ENCODE results near the gene PER1. TPM values are rescaled to one million over a fixed set of nuclear protein-coding genes. Genes with fewer than 3 reads are reported as not detected.
A peak's percentile ranks its signal among the peaks of the same experiment; 100 is the strongest.

The PER1 gene
- total and polyA plus RNA-seq, 9 of the 15 experiments (the other 6 are each of a cell fraction or from before 2014, with no cell fraction given) = 0.13 to 26.0 (median 3.4) TPM

DNA sequence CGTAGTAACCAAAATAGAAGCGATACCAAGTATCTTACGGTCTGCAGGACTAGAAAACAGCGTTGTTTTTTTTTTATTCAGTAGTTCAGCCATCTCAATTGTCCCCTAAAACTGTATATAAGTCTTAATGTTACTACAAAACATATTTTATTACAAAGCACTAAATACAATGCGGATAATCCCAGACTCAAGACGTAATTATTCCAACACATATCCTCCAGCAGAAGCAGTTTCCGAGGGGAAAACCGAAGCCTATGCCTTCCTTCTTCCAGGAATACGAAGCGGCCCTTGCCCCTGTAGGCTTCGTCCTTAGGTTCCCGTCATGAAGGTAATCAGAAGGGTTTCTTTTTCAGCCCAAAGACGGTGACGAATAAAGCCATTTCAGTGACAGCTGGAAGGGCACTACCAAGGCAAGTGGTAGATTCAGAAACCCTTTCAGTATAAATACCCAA, 21.7 kb upstream of the PER1 start (continued):
- TF ChIP-seq NR4A1 (CRISPR knock-in tag; IDR thresholded peaks at IDR 0.05) (no peak), NR4A1 (tag; IDR thresholded peaks at IDR 0.05) (no peak), ZNF707 (CRISPR knock-in tag; conservative IDR thresholded peaks at IDR 0.05) (no peak), ILF3 (IDR thresholded peaks at IDR 0.05; ENCODE audit: borderline replicate concordance) (no peak), SMARCC2 (IDR thresholded peaks at IDR 0.05; ENCODE audit: low read depth) (no peak), CBX2 (IDR thresholded peaks at IDR 0.05; ENCODE audit: insufficient read depth, low read length, poor library complexity, severe bottlenecking) (no peak)
- TF ChIP-seq, protein P1, sequence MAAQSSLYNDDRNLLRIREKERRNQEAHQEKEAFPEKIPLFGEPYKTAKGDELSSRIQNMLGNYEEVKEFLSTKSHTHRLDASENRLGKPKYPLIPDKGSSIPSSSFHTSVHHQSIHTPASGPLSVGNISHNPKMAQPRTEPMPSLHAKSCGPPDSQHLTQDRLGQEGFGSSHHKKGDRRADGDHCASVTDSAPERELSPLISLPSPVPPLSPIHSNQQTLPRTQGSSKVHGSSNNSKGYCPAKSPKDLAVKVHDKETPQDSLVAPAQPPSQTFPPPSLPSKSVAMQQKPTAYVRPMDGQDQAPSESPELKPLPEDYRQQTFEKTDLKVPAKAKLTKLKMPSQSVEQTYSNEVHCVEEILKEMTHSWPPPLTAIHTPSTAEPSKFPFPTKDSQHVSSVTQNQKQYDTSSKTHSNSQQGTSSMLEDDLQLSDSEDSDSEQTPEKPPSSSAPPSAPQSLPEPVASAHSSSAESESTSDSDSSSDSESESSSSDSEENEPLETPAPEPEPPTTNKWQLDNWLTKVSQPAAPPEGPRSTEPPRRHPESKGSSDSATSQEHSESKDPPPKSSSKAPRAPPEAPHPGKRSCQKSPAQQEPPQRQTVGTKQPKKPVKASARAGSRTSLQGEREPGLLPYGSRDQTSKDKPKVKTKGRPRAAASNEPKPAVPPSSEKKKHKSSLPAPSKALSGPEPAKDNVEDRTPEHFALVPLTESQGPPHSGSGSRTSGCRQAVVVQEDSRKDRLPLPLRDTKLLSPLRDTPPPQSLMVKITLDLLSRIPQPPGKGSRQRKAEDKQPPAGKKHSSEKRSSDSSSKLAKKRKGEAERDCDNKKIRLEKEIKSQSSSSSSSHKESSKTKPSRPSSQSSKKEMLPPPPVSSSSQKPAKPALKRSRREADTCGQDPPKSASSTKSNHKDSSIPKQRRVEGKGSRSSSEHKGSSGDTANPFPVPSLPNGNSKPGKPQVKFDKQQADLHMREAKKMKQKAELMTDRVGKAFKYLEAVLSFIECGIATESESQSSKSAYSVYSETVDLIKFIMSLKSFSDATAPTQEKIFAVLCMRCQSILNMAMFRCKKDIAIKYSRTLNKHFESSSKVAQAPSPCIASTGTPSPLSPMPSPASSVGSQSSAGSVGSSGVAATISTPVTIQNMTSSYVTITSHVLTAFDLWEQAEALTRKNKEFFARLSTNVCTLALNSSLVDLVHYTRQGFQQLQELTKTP (IDR thresholded peaks at IDR 0.05; ENCODE audit: low read depth in 1 of 2, partially characterized antibody in 2 of 2) = no peak
- TF ChIP-seq, protein P2, sequence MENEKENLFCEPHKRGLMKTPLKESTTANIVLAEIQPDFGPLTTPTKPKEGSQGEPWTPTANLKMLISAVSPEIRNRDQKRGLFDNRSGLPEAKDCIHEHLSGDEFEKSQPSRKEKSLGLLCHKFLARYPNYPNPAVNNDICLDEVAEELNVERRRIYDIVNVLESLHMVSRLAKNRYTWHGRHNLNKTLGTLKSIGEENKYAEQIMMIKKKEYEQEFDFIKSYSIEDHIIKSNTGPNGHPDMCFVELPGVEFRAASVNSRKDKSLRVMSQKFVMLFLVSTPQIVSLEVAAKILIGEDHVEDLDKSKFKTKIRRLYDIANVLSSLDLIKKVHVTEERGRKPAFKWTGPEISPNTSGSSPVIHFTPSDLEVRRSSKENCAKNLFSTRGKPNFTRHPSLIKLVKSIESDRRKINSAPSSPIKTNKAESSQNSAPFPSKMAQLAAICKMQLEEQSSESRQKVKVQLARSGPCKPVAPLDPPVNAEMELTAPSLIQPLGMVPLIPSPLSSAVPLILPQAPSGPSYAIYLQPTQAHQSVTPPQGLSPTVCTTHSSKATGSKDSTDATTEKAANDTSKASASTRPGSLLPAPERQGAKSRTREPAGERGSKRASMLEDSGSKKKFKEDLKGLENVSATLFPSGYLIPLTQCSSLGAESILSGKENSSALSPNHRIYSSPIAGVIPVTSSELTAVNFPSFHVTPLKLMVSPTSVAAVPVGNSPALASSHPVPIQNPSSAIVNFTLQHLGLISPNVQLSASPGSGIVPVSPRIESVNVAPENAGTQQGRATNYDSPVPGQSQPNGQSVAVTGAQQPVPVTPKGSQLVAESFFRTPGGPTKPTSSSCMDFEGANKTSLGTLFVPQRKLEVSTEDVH (IDR thresholded peaks at IDR 0.05; ENCODE audit: low read depth, partially characterized antibody) = no peak
- TF ChIP-seq, protein P3, sequence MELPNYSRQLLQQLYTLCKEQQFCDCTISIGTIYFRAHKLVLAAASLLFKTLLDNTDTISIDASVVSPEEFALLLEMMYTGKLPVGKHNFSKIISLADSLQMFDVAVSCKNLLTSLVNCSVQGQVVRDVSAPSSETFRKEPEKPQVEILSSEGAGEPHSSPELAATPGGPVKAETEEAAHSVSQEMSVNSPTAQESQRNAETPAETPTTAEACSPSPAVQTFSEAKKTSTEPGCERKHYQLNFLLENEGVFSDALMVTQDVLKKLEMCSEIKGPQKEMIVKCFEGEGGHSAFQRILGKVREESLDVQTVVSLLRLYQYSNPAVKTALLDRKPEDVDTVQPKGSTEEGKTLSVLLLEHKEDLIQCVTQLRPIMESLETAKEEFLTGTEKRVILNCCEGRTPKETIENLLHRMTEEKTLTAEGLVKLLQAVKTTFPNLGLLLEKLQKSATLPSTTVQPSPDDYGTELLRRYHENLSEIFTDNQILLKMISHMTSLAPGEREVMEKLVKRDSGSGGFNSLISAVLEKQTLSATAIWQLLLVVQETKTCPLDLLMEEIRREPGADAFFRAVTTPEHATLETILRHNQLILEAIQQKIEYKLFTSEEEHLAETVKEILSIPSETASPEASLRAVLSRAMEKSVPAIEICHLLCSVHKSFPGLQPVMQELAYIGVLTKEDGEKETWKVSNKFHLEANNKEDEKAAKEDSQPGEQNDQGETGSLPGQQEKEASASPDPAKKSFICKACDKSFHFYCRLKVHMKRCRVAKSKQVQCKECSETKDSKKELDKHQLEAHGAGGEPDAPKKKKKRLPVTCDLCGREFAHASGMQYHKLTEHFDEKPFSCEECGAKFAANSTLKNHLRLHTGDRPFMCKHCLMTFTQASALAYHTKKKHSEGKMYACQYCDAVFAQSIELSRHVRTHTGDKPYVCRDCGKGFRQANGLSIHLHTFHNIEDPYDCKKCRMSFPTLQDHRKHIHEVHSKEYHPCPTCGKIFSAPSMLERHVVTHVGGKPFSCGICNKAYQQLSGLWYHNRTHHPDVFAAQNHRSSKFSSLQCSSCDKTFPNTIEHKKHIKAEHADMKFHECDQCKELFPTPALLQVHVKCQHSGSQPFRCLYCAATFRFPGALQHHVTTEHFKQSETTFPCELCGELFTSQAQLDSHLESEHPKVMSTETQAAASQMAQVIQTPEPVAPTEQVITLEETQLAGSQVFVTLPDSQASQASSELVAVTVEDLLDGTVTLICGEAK (IDR thresholded peaks at IDR 0.05) = peak; percentile 66; the same call in 1 of the 2 replicates
- TF ChIP-seq, protein P3 (CRISPR knock-in tag; IDR thresholded peaks at IDR 0.05) = no peak

Measured in K562 (cell line).